OCI-LY3 (cell line): Measurements from ENCODE around the gene FICD.

Experiments used
- EZH2phosphoT487 ChIP-seq: fragments of 200-600 bp; shearing (Covaris generic); IDR thresholded peaks from 2 replicates; pipeline ENCODE4 v1.6.1; 2018; ENCODE audit warnings: antibody characterized with exemption, mixed run types, low read depth
- TF ChIP-seq, protein P1 (sequence below): fragments of 200-600, 300-600 bp; sonication (generic); IDR thresholded peaks from 2 replicates; pipeline ENCODE4 v1.5.1; 2014; ENCODE audit warnings: antibody characterized with exemption, low read length, low read depth

GRCh38 chr12:108473400-108474055 lies 41.5 kb upstream of the FICD start:
- TF ChIP-seq, protein P1, sequence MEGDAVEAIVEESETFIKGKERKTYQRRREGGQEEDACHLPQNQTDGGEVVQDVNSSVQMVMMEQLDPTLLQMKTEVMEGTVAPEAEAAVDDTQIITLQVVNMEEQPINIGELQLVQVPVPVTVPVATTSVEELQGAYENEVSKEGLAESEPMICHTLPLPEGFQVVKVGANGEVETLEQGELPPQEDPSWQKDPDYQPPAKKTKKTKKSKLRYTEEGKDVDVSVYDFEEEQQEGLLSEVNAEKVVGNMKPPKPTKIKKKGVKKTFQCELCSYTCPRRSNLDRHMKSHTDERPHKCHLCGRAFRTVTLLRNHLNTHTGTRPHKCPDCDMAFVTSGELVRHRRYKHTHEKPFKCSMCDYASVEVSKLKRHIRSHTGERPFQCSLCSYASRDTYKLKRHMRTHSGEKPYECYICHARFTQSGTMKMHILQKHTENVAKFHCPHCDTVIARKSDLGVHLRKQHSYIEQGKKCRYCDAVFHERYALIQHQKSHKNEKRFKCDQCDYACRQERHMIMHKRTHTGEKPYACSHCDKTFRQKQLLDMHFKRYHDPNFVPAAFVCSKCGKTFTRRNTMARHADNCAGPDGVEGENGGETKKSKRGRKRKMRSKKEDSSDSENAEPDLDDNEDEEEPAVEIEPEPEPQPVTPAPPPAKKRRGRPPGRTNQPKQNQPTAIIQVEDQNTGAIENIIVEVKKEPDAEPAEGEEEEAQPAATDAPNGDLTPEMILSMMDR: no peak
- TF ChIP-seq EZH2phosphoT487: no peak
